Activated CD8-positive, alpha-beta memory T cell treated with anti-CD3 and anti-CD28 coated beads, Interleukin-2, amount 50 U/mL, for 1 hour (primary cell): ENCODE measurements around the gene PNO1.

Experiments used
- DNase-seq: peaks from one replicate; pipeline ENCODE4 v3.0.0-alpha.2; 2020; ENCODE audit errors: extremely low read depth

PNO1 gene

DNA sequence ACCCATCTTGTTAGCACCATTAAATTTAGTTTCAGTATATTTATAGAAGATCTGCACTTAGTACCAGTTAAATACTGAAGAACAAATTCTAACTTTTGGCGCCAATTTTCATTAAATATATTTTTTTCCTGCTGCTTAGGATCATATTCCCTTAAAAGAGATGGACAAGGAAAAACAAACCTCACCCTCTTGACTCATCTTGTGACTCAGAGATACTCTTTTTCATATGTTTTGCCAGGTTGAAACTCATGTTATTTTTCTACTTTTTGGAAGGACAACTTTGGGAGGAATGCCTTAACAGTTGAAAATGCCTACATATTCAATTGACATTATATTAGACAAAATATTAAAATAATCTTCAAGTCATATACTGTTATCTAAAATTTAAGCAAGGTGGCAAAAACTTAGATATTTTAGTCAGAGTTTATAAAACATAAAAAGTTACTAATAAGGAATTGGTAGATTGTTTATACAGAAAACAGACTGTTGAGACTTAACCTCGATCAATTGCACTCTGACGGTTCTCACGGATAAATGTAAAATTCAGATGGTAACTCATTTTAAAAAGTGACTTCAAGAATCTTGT is 36.2 kb downstream of the PNO1 start:
- no peak for DNase-seq

DNA sequence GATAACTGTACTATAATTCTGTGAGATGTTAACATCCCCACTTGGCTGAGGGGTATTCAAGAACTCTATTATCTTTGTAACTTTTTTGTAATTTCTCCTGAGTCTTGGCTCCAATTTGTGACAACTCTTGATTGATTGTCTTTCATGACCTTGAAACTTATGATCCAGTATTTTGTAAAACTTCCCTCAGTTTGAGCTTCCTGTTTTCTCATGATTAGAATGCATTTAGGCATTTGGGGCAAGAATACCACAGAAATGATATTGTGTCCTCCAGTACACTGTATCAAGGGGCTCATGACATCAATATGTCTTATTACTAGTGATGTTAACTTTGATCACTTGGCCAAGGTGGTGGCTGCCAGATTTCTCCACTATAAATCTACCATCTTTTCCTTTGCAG is 37.4 kb downstream of the PNO1 start:
- DNase-seq: no peak

DNA sequence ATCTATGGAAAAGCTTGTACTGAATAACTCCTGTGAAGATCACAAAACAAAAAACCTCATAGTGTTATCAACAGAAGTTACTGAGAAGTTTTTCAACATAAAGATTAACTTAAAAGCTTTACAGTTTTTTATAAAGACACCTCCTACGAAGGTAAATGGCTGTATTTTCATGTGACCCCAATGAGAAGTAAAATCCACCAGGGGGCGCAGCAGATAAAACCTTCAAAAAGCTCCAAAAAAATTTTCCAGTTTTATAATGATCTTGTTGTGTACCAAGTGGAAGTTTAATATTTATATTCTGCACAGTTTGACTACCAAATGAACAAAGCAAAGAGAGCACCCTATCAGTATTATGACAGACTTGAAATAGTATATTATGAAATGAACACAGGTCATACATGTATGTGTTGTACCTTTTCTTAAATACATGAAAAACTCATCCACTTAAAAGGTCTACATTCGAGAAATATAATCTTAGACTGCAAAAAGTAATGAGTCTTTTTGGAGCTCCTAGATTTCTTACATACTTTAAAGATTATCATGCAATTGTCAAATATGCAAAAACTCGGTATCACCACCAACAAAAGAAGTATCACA is 38.5 kb downstream of the PNO1 start:
- DNase-seq: no peak

DNA sequence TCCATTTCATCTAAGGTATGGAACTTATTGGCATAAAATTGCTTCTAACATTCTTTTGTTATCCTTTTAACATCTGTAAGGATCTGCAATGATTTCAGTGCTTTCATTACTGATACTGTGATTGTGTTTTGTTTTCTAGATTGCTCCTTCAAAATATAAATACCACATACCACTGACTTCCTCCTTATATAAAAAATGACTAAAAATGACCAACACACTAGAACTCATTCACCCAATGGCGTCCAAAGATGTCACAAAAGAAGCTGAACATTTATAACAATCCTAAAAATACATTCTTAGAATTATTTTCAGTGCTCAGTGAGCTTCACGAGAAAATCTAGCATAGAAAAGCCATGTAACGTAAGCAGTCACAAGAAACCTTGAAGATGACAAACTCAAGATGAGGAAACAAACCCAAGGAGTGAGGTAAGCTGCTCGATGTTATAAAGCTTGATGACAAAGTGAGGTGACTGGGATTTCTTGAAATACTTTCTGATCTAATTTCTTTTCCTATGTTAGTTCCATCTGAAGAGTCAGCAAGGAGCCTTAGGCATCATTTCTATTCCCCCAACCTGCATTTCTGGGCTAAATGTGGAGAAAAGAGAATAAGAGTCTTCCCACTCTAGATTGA is 42.6 kb downstream of the PNO1 start:
- no peak for DNase-seq

DNA sequence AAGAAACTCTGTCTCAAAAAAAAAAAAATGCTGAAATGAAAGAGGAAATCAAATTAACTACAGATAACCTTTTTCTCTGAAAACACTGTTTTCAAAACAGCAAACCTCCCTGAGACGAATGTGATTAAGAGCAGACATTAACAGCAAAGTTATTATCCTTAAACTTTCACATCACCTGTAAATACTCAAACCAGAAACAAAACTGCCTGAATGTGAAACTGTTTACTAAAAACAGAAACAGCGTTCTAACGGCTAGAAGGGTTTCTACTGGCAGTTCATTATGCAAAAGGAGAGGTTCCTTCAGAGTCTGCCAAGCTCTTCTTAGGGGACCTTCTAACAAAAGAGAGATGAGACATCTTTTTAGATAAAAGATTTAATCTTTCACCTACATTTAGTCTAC is 45.9 kb downstream of the PNO1 start:
- DNase-seq: no peak

DNA sequence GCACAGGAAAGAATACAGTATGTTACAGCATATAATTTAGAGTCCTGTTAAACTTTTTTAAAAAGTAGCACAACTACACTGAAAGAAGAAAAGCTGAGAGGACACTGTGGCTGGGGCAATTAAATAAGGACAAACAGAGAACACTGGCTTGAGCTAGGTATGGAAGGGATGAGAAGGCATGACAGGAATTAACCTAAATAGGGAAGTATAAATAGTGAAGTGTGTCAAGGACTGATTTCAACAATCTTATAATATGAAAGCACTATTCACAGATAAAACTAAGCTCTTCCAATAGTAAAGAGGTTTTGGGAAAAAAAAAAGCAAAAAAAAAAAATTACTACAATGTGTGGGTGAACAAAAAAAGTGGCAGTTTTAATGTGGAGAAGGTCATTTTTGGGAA is 49.1 kb downstream of the PNO1 start:
- DNase-seq: no peak

DNA sequence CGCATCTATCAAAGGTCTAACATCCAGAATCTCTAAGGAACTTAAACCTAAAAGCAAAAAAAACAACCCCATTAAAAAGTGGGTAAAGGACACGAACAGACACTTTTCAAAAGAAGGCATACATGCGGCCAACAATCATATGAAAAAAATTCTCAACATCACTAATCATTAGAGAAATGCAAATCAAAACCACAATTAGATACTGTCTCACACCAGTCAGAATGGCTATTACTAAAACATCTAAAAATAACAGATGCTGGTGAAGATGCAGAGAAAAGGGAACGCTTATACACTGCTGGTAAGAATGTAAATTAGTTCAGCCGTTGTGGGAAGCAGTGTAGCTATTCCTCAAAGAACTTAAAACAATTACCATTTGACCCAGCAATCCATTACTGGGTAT is 56.7 kb downstream of the PNO1 start:
- DNase-seq: no peak

DNA sequence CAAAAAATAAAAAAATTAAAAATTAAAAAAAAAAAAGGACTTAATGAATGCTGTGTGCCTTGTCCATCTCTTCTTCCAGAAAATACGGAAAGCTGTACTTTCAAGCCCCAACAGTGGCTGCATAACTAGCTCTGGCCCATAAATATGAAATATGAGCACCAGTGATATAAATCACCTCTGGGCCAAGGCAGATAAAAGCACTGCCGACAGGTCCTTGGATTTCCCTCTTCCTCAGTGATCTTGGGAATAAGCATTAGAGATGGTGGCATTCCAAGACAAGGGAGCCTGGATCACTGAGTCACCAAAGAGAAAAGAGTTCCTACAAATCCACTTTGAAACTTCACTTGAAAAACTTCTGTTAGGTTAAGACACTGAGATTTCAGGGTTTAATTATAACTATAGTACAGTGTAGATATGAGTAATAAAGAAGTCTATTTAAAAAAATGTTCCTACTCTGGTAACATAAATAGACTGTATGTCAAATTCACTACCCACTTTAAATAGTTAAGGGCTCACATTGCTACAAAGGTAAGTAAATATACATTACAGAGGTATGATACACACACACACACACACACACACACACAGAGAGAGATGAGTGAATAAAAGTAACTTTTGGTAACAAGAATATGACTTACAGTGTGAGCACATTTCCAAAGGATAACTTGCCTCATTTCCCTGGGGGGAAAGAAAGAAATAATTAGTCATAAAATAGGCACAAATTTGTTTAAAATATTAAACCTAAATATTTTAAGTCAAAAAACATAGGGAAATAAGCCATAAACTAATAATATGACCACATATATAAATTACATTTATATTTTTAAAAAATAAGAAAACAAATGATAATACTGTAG is 59.0 kb downstream of the PNO1 start:
- DNase-seq: no peak

DNA sequence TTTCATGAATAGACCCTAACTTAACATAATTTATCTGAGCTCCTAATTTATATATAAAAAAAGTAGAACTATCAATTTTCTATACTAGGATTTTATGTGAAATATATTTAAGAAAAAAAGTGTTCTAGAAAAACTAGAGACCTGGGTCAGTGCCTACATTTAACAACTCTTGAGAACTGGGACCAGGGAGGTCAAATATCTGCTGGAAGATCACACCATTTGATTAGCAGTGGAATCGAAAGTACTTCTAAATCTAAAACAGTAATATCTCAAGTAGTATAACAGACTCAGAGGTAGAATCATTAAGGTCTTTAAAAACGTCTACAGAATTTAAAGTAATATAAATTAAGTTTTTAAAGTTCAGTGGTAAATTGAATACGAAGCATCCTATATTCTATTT is 60.0 kb downstream of the PNO1 start:
- DNase-seq: no peak

DNA sequence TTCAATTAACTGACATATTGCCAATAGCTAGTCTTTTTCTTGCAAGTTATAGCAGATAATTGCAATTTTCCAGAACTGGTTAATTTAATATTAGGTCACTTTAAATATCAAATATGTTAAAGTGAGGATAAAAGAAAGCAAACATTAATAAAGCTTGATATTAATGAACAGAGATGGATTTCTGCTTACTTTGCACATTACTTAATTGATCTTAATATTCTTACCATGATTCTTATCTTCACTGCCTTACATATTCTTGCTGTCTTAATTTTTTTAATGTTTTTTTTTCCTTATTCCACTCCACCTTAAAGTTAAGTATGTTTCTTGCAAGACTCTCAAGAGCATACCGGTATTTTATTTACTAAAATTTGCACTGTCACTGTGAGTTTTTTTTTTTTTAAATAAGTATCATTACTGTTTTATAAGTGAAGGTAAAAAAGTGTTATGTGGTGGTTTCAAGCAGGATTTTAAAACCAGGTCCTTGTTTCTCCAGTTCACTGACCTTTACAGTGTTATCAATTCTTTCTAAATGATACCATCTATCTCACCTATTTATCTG is 60.7 kb downstream of the PNO1 start:
- DNase-seq: no peak

DNA sequence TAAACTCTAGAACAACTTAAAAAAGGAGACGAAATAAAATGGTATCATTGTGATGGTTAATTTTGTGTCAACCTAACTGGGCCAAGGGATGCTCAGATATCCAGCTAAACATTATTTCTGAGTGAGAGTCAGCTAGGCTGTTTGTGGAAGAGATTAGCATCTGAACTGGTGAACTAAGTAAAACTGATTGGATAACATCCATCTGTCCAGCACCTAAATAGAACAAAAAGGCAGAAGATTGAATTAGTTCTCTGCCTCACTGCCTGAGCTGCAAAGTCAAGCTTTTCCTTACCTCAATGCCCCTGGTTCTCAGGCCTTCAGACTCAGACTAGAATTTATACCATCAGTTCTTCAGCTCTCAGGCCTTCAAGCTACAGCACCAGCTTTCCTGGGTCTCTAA is 64.6 kb downstream of the PNO1 start:
- no peak for DNase-seq

DNA sequence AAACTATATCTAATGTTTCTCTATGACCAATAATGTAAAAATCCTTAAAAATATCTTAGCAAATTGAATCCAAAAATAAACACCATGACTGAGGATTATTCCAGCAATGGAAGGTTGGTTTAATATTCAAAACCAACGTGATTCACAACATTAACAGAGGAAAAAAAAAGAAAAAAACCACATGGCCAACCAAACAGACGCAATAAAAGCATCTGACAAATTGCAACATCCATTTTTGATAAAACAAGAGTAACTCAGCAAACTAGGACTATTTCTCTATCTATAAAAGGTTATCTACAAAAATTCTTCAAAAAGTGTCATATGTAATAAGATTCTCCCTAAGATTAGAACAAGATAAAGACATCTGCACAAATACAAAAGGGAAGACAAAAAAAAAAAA is 65.7 kb downstream of the PNO1 start:
- DNase-seq: no peak

DNA sequence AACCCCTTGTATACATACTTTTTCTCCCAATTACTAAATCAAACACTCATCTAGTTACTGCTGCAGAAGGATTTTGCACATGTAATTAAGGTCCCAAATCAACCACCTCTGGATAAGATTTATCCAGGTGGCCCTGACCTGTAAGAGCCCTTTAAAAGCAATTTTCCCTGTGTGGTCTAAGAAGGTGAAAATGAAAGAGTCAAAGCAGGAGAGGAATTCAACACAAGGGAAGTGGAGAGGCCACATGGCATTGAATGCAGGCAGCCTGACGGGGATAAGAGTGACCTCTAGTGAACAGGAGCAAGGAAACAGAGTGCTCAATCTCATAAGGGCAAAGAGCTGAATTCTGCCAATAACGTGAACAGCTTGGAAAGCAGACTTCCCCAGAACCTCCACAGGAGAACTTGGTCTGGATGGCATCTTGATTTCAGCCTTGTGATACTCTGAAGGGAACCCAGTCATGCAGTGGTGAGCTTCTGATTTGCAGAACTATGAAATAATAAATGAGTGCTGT is 67.5 kb downstream of the PNO1 start:
- DNase-seq: no peak
